ENCODE results near the gene ZNF124. TPM values are rescaled to one million over a fixed set of nuclear protein-coding genes. Genes with fewer than 3 reads are reported as not detected.
A peak's percentile ranks its signal among the peaks of the same experiment; 100 is the strongest.

Gene ZNF124
- total and polyA plus RNA-seq, 4 donors: 1.1 to 19.7 (median 6.9) TPM

- H3K27me3 ChIP-seq (ENCODE audit: control insufficient read depth in 4 of 4, insufficient read depth in 4 of 4, low read length in 3 of 4): no peaks in the 10 kb centered on the region
- H3K27ac ChIP-seq (ENCODE audit: low read depth in 1 of 2, low read length in 2 of 2): peak overlapping the region; percentile 59 to 74
- H3K4me3 ChIP-seq (ENCODE audit: low read depth in 1 of 3, low read length in 3 of 3): peak overlapping the region; percentile 81 to 83 (median 82)
- peaks cover 3 to 11% (median 5%) of the 10 kb centered on the region in 4 donors for H3K4me1 ChIP-seq (ENCODE audit: control insufficient read depth in 4 of 4, insufficient read depth in 4 of 4, low read length in 3 of 4)
- H3K36me3 ChIP-seq (ENCODE audit: control insufficient read depth in 4 of 4, insufficient read depth in 3 of 4, low read depth in 1 of 4, low read length in 3 of 4): peaks cover 0 to 3% (median 3%) of the 10 kb centered on the region in 4 donors
- peak overlapping the region; percentile 31 to 52 for H3K9ac ChIP-seq (ENCODE audit: low read depth in 1 of 2, low read length in 2 of 2)
- H3K9me3 ChIP-seq (ENCODE audit: control insufficient read depth in 4 of 4, low read length in 3 of 4): no peaks in the 10 kb centered on the region
- DNase-seq (ENCODE audit: low spot score): no peak
- WGBS: 7% methylated on average over 5 of the region's 5 CpGs
- no peak for TF ChIP-seq FOXA1 (IDR thresholded peaks at IDR 0.05)
- TF ChIP-seq ATF3 (IDR thresholded peaks at IDR 0.05): no peak
- TF ChIP-seq FOXA2 (IDR thresholded peaks at IDR 0.05): no peak
- TF ChIP-seq EGR1 (IDR thresholded peaks at IDR 0.05; ENCODE audit: low read depth in 2 of 2): no peak
- TF ChIP-seq MAX (IDR thresholded peaks at IDR 0.05): no peak
Measured at GRCh38 chr1:247210062-247210375, 38.2 kb upstream of the ZNF124 start.

GRCh38 chr1:247209396-247209795 lies 37.6 kb upstream of the ZNF124 start:
- H3K27ac ChIP-seq (ENCODE audit: low read depth in 1 of 2, low read length in 2 of 2): no peak overlapping the region

GRCh38 chr1:247204177-247204647 lies 32.4 kb upstream of the ZNF124 start:
- no peak for DNase-seq (ENCODE audit: low spot score)
- Histone ChIP-seq H3K9ac (ENCODE audit: low read depth in 1 of 2, low read length in 2 of 2) (no peak overlapping the region), H3K27me3 (ENCODE audit: control insufficient read depth in 4 of 4, insufficient read depth in 4 of 4, low read length in 3 of 4) (no peaks in the 10 kb centered on the region), H3K9me3 (ENCODE audit: control insufficient read depth in 4 of 4, low read length in 3 of 4) (peaks cover 6 to 15% (median 9%) of the 10 kb centered on the region in 4 donors), H3K36me3 (ENCODE audit: control insufficient read depth in 4 of 4, insufficient read depth in 3 of 4, low read depth in 1 of 4, low read length in 3 of 4) (peaks cover 6 to 20% (median 15%) of the 10 kb centered on the region in 4 donors), H3K4me3 (ENCODE audit: low read depth in 1 of 3, low read length in 3 of 3) (no peak overlapping the region), H3K4me1 (ENCODE audit: control insufficient read depth in 4 of 4, insufficient read depth in 4 of 4, low read length in 3 of 4) (peaks cover 0 to under 1% (median under 1%) of the 10 kb centered on the region in 4 donors), H3K27ac (ENCODE audit: low read depth in 1 of 2, low read length in 2 of 2) (no peak overlapping the region)
- TF ChIP-seq YY1 (IDR thresholded peaks at IDR 0.05) (no peak), HNF4A (conservative IDR thresholded peaks at IDR 0.05) (no peak), JUND (IDR thresholded peaks at IDR 0.05) (no peak), NR2F2 (IDR thresholded peaks at IDR 0.05) (no peak), RXRA (IDR thresholded peaks at IDR 0.05) (no peak), SP1 (IDR thresholded peaks at IDR 0.05) (no peak), EGR1 (IDR thresholded peaks at IDR 0.05; ENCODE audit: low read depth in 2 of 2) (no peak), RAD21 (IDR thresholded peaks at IDR 0.05) (no peak), ATF3 (IDR thresholded peaks at IDR 0.05) (no peak), ZBTB33 (IDR thresholded peaks at IDR 0.05) (no peak), FOXA2 (IDR thresholded peaks at IDR 0.05) (no peak), TAF1 (conservative IDR thresholded peaks at IDR 0.05) (no peak), CTCF (IDR thresholded peaks at IDR 0.05; ENCODE audit: low read depth, low read length, missing input control) (no peak)
- 86% methylated on average over 7 of the region's 7 CpGs for WGBS

More at GRCh38 chr1:247209396-247209795, 37.6 kb upstream of the ZNF124 start:
- Histone ChIP-seq H3K27me3 (ENCODE audit: control insufficient read depth in 4 of 4, insufficient read depth in 4 of 4, low read length in 3 of 4) (no peaks in the 10 kb centered on the region), H3K4me1 (ENCODE audit: control insufficient read depth in 4 of 4, insufficient read depth in 4 of 4, low read length in 3 of 4) (peaks cover 3 to 11% (median 5%) of the 10 kb centered on the region in 4 donors), H3K36me3 (ENCODE audit: control insufficient read depth in 4 of 4, insufficient read depth in 3 of 4, low read depth in 1 of 4, low read length in 3 of 4) (peaks cover 0 to 3% (median 3%) of the 10 kb centered on the region in 4 donors), H3K4me3 (ENCODE audit: low read depth in 1 of 3, low read length in 3 of 3) (peak overlapping the region in 1 of 3 donors; percentile 81), H3K9ac (ENCODE audit: low read depth in 1 of 2, low read length in 2 of 2) (no peak overlapping the region), H3K9me3 (ENCODE audit: control insufficient read depth in 4 of 4, low read length in 3 of 4) (no peaks in the 10 kb centered on the region)
- WGBS: 59% methylated on average over 2 of the region's 2 CpGs
- DNase-seq (ENCODE audit: low spot score): no peak
- TF ChIP-seq RAD21 (IDR thresholded peaks at IDR 0.05) (no peak), RXRA (IDR thresholded peaks at IDR 0.05) (no peak), EGR1 (IDR thresholded peaks at IDR 0.05; ENCODE audit: low read depth in 2 of 2) (no peak), HNF4G (IDR thresholded peaks at IDR 0.05) (no peak), ZBTB33 (IDR thresholded peaks at IDR 0.05) (no peak), ATF3 (IDR thresholded peaks at IDR 0.05) (no peak), MAX (IDR thresholded peaks at IDR 0.05) (no peak)

Measured in liver (tissue), 9 donors.